MG63 (cell line): ENCODE data around the gene EPC1. TPM values are rescaled to one million over a fixed set of nuclear protein-coding genes. Genes with fewer than 3 reads are reported as not detected.
A peak's percentile ranks its signal among the peaks of the same experiment; 100 is the strongest.
"Not testable (repeated sequence)": the region's sequence is repeated elsewhere in the genome, so short reads cannot be mapped to it uniquely, and the experiment has no call there.

Experiments
- DNase-seq: peaks from one replicate; pipeline ENCODE4 v3.0.0-alpha.2; 2020
- H3K27me3 ChIP-seq: fragments of 250-450 bp; sonication (Bioruptor Pico); 2 replicates; pipeline ENCODE4 v1.5.1; 2020; ENCODE audit warnings: mild to moderate bottlenecking, moderate library complexity
- H3K36me3 ChIP-seq: fragments of 250-450 bp; sonication (Bioruptor Pico); 2 replicates; pipeline ENCODE4 v1.5.1; 2020; ENCODE audit warnings: mild to moderate bottlenecking, moderate library complexity
- H3K4me3 ChIP-seq: fragments of 250-450 bp; sonication (Bioruptor Pico); 2 replicates; pipeline ENCODE4 v1.5.1; 2020; ENCODE audit warnings: mild to moderate bottlenecking, moderate library complexity
- H3K9me3 ChIP-seq: fragments of 250-450 bp; sonication (Bioruptor Pico); 2 replicates; pipeline ENCODE4 v1.5.1; 2020; ENCODE audit warnings: mild to moderate bottlenecking, moderate library complexity
- total RNA-seq: library from RNA; depleted of rRNA; stranded (reverse); fragments of >200 nt; shearing (Covaris generic); gene quantifications from 2 replicates; pipeline ENCODE4 v1.2.3, GENCODE V29; 2014; ENCODE audit warnings: low replicate concordance; rRNA removed

The EPC1 gene
- 4.7 and 9.3 TPM in 2 replicates for total RNA-seq

GRCh38 chr10:32346551-32347362 lies at the start of gene EPC1:
Gene EPC1 (minus strand): TSS chr10:32347158. CDS start chr10:32346915, 243 bp downstream.
- peak; percentile 86 for DNase-seq
- peak within 1 kb of the TSS; percentile 100 for H3K4me3 ChIP-seq
- peaks cover 23% of the 10 kb centered on the region for H3K36me3 ChIP-seq

GRCh38 chr10:32393911-32394310 lies 47.0 kb upstream of the EPC1 start:
- no peaks in the 10 kb centered on the region for H3K27me3 ChIP-seq
- H3K9me3 ChIP-seq, result no peaks in the 10 kb centered on the region
- H3K36me3 ChIP-seq, result no peaks in the 10 kb centered on the region
- no peak overlapping the region for H3K4me3 ChIP-seq
- no peak for DNase-seq

More at GRCh38 chr10:32346551-32347362, at the start of gene EPC1:
- H3K27me3 ChIP-seq, result no peaks in the 10 kb centered on the region
- H3K9me3 ChIP-seq, result no peaks in the 10 kb centered on the region

- not testable (repeated sequence) for H3K27me3 ChIP-seq, DNase-seq, H3K36me3 ChIP-seq, H3K9me3 ChIP-seq, H3K4me3 ChIP-seq
Measured at GRCh38 chr10:32392284-32392683, 45.3 kb upstream of the EPC1 start.

- no peak overlapping the region for H3K4me3 ChIP-seq
- no peaks in the 10 kb centered on the region for H3K9me3 ChIP-seq
- DNase-seq, result no peak
- no peaks in the 10 kb centered on the region for H3K27me3 ChIP-seq
- H3K36me3 ChIP-seq, result no peaks in the 10 kb centered on the region
Measured at GRCh38 chr10:32390193-32390592, 43.2 kb upstream of the EPC1 start.

- Histone ChIP-seq H3K36me3 (no peaks in the 10 kb centered on the region), H3K27me3 (no peaks in the 10 kb centered on the region), H3K9me3 (no peaks in the 10 kb centered on the region), H3K4me3 (no peak overlapping the region)
- no peak for DNase-seq
Measured at GRCh38 chr10:32388258-32389027, 41.5 kb upstream of the EPC1 start.

GRCh38 chr10:32386623-32387260 lies 39.8 kb upstream of the EPC1 start:
- DNase-seq, result no peak
- Histone ChIP-seq H3K36me3 (no peaks in the 10 kb centered on the region), H3K27me3 (no peaks in the 10 kb centered on the region), H3K9me3 (no peaks in the 10 kb centered on the region), H3K4me3 (no peak overlapping the region)

- no peaks in the 10 kb centered on the region for H3K36me3 ChIP-seq
- H3K27me3 ChIP-seq, result no peaks in the 10 kb centered on the region
- no peaks in the 10 kb centered on the region for H3K9me3 ChIP-seq
- DNase-seq, result no peak
- no peak overlapping the region for H3K4me3 ChIP-seq
Measured at GRCh38 chr10:32384171-32384570, 37.2 kb upstream of the EPC1 start.

- H3K4me3 ChIP-seq, result no peak overlapping the region
- H3K36me3 ChIP-seq, result no peaks in the 10 kb centered on the region
- H3K27me3 ChIP-seq, result no peaks in the 10 kb centered on the region
- DNase-seq, result no peak
- no peaks in the 10 kb centered on the region for H3K9me3 ChIP-seq
Measured at GRCh38 chr10:32381165-32381564, 34.2 kb upstream of the EPC1 start.

- no peak for DNase-seq
- H3K36me3 ChIP-seq, result no peaks in the 10 kb centered on the region
- H3K27me3 ChIP-seq, result no peaks in the 10 kb centered on the region
- no peaks in the 10 kb centered on the region for H3K9me3 ChIP-seq
- H3K4me3 ChIP-seq, result no peak overlapping the region
Measured at GRCh38 chr10:32379950-32380551, 33.1 kb upstream of the EPC1 start.

- Histone ChIP-seq H3K4me3 (peak overlapping the region; percentile 70), H3K27me3 (no peaks in the 10 kb centered on the region)
Measured at GRCh38 chr10:32379318-32379949, 32.5 kb upstream of the EPC1 start.

GRCh38 chr10:32378363-32379317 lies 31.7 kb upstream of the EPC1 start:
- no peaks in the 10 kb centered on the region for H3K9me3 ChIP-seq
- H3K4me3 ChIP-seq, result peak overlapping the region; percentile 70
- DNase-seq, result peak; percentile 92
- H3K27me3 ChIP-seq, result no peaks in the 10 kb centered on the region
- no peaks in the 10 kb centered on the region; the same call in 1 of the 2 replicates for H3K36me3 ChIP-seq

More at GRCh38 chr10:32379318-32379949, 32.5 kb upstream of the EPC1 start:
- Histone ChIP-seq H3K9me3 (no peaks in the 10 kb centered on the region), H3K36me3 (no peaks in the 10 kb centered on the region)
- no peak for DNase-seq

- peak overlapping the region; percentile 70 for H3K4me3 ChIP-seq
- peak; percentile 6 for DNase-seq
Measured at GRCh38 chr10:32377458-32378259, 30.7 kb upstream of the EPC1 start.

GRCh38 chr10:32376771-32377170 lies 29.8 kb upstream of the EPC1 start:
- DNase-seq, result no peak
- Histone ChIP-seq H3K9me3 (no peaks in the 10 kb centered on the region), H3K36me3 (no peaks in the 10 kb centered on the region; the same call in 1 of the 2 replicates), H3K27me3 (no peaks in the 10 kb centered on the region), H3K4me3 (peak overlapping the region; percentile 70)

More at GRCh38 chr10:32377458-32378259, 30.7 kb upstream of the EPC1 start:
- H3K9me3 ChIP-seq, result no peaks in the 10 kb centered on the region
- H3K36me3 ChIP-seq, result no peaks in the 10 kb centered on the region; the same call in 1 of the 2 replicates
- H3K27me3 ChIP-seq, result no peaks in the 10 kb centered on the region

- DNase-seq, result no peak
- Histone ChIP-seq H3K4me3 (peak overlapping the region; percentile 70), H3K36me3 (no peaks in the 10 kb centered on the region; the same call in 1 of the 2 replicates), H3K9me3 (no peaks in the 10 kb centered on the region), H3K27me3 (no peaks in the 10 kb centered on the region)
Measured at GRCh38 chr10:32376097-32376496, 29.1 kb upstream of the EPC1 start.
